HepG2 (cell line): ENCODE results near the gene DYNC2LI1. TPM values are rescaled to one million over a fixed set of nuclear protein-coding genes. Genes with fewer than 3 reads are reported as not detected.

Experiments
- BCL6 ChIP-seq: IDR thresholded peaks from 2 replicates; pipeline ENCODE4 v1.6.1; 2016; ENCODE audit warnings: missing genetic modification reagents, missing compliant biosample characterization
- BHLHE40 ChIP-seq: IDR thresholded peaks from 2 replicates; pipeline ENCODE4 v1.6.1; 2011; ENCODE audit warnings: low read length, improper control_type of control experiment
- BRD4 ChIP-seq: sonication (generic); formaldehyde crosslinking; IDR thresholded peaks from 2 replicates; pipeline ENCODE4 v1.4.0; 2020; ENCODE audit warnings: missing genetic modification reagents
- EP300 ChIP-seq, 3 experiments: sonication (generic) in 1 of 3; formaldehyde crosslinking in 1 of 3; IDR thresholded peaks; 2 replicates each; pipeline versions ENCODE4 v1.5.1 to v1.6.1; 2011 to 2020; ENCODE audit warnings: low read depth in 2 of 3, low read length in 2 of 3, borderline replicate concordance in 1 of 3, improper control_type of control experiment in 1 of 3, mild to moderate bottlenecking in 1 of 3, missing genetic modification reagents in 1 of 3, moderate library complexity in 1 of 3
- FOXP1 ChIP-seq, 2 experiments: fragments of 450-650 bp in 1 of 2; IDR thresholded peaks; 2 replicates each; pipeline ENCODE4 v1.6.1; 2017 to 2018; ENCODE audit warnings: antibody characterized with exemption in 1 of 2
- ISL2 ChIP-seq: sonication (generic); formaldehyde crosslinking; IDR thresholded peaks from 2 replicates; pipeline ENCODE4 v1.5.0; 2020; ENCODE audit warnings: missing genetic modification reagents
- MBNL3 ChIP-seq: fragments of 250-450 bp; sonication (Bioruptor Pico); conservative IDR thresholded peaks from 2 replicates; pipeline ENCODE4 v1.8.0; 2022; ENCODE audit warnings: mild to moderate bottlenecking, inconsistent platforms
- MIER3 ChIP-seq: IDR thresholded peaks from 2 replicates; pipeline ENCODE4 v1.6.1; 2016; ENCODE audit warnings: missing compliant biosample characterization, borderline replicate concordance
- NCOA2 ChIP-seq: sonication (generic); formaldehyde crosslinking; IDR thresholded peaks from 2 replicates; pipeline ENCODE4 v1.8.0; 2022; ENCODE audit warnings: inconsistent platforms
- NCOA5 ChIP-seq: sonication (generic); formaldehyde crosslinking; IDR thresholded peaks from 2 replicates; pipeline ENCODE4 v1.4.0; 2020; ENCODE audit warnings: missing genetic modification reagents
- NCOR1 ChIP-seq: fragments of 200-600 bp; sonication (generic); IDR thresholded peaks from 2 replicates; pipeline ENCODE4 v1.7.0; 2017; ENCODE audit warnings: antibody characterized with exemption, low read length, borderline replicate concordance
- NFIC ChIP-seq: IDR thresholded peaks from 2 replicates; pipeline ENCODE4 v1.6.1; 2012; ENCODE audit warnings: mild to moderate bottlenecking, low read length, inconsistent platforms
- NFKB2 ChIP-seq: sonication (generic); formaldehyde crosslinking; IDR thresholded peaks from 2 replicates; pipeline ENCODE4 v1.4.0; 2020; ENCODE audit warnings: missing genetic modification reagents, borderline replicate concordance
- PATZ1 ChIP-seq: sonication (generic); formaldehyde crosslinking; IDR thresholded peaks from 2 replicates; pipeline ENCODE4 v1.4.0; 2020; ENCODE audit warnings: missing genetic modification reagents
- SAP130 ChIP-seq: IDR thresholded peaks from 2 replicates; pipeline ENCODE4 v1.6.1; 2016; ENCODE audit warnings: low read depth
- SOX6 ChIP-seq, 2 experiments: fragments of 450-650 bp in 1 of 2; sonication (generic) in 1 of 2; formaldehyde crosslinking in 1 of 2; IDR thresholded peaks; 2 replicates each; pipeline versions ENCODE4 v1.4.0 to v1.6.1; 2017 to 2020; ENCODE audit warnings: antibody characterized with exemption in 1 of 2, mild to moderate bottlenecking in 1 of 2, missing genetic modification reagents in 1 of 2
- SRSF1 ChIP-seq: fragments of 200-400 bp; formaldehyde crosslinking; optimal IDR thresholded peaks from 2 replicates; pipeline ENCODE3; 2017; ENCODE audit warnings: mild to moderate bottlenecking, low read depth, low read length, moderate library complexity
- TBX2 ChIP-seq: sonication (generic); formaldehyde crosslinking; IDR thresholded peaks from 2 replicates; pipeline ENCODE4 v1.5.0; 2020; ENCODE audit warnings: missing genetic modification reagents, mild to moderate bottlenecking, borderline replicate concordance
- TBX3 ChIP-seq: fragments of 450-650 bp; IDR thresholded peaks from 2 replicates; pipeline ENCODE4 v1.6.1; 2017; ENCODE audit warnings: antibody characterized with exemption, mild to moderate bottlenecking, inconsistent platforms, borderline replicate concordance
- TRIM24 ChIP-seq: sonication (generic); formaldehyde crosslinking; IDR thresholded peaks from 2 replicates; pipeline ENCODE4 v1.8.0; 2022; ENCODE audit warnings: mild to moderate bottlenecking, missing genetic modification reagents
- XBP1 ChIP-seq: sonication (generic); formaldehyde crosslinking; IDR thresholded peaks from 2 replicates; pipeline ENCODE4 v1.5.0; 2020; ENCODE audit warnings: missing genetic modification reagents
- ZNF230 ChIP-seq: sonication (generic); formaldehyde crosslinking; IDR thresholded peaks from 2 replicates; pipeline ENCODE4 v1.4.0; 2020; ENCODE audit warnings: mild to moderate bottlenecking, missing genetic modification reagents
- ZNF274 ChIP-seq: sonication (generic); formaldehyde crosslinking; IDR thresholded peaks from 2 replicates; pipeline ENCODE4 v1.5.1; 2020; ENCODE audit warnings: mild to moderate bottlenecking, missing genetic modification reagents
- ZNF430 ChIP-seq: sonication (generic); formaldehyde crosslinking; IDR thresholded peaks from 2 replicates; pipeline ENCODE4 v1.9.0; 2021; ENCODE audit warnings: mild to moderate bottlenecking, missing genetic modification reagents
- ZNF501 ChIP-seq: sonication (generic); formaldehyde crosslinking; IDR thresholded peaks from 2 replicates; pipeline ENCODE4 v1.5.1; 2020; ENCODE audit warnings: mild to moderate bottlenecking, moderate library complexity, missing genetic modification reagents
- ZNF510 ChIP-seq: sonication (generic); formaldehyde crosslinking; IDR thresholded peaks from 2 replicates; pipeline ENCODE4 v1.4.0; 2020; ENCODE audit warnings: low read depth, mild to moderate bottlenecking, missing genetic modification reagents
- ZNF562 ChIP-seq: sonication (generic); formaldehyde crosslinking; IDR thresholded peaks from 2 replicates; pipeline ENCODE4 v1.8.0; 2022; ENCODE audit warnings: missing genetic modification reagents, borderline replicate concordance
- ZNF775 ChIP-seq: sonication (generic); formaldehyde crosslinking; IDR thresholded peaks from 2 replicates; pipeline ENCODE4 v1.4.0; 2020; ENCODE audit warnings: missing genetic modification reagents, mild to moderate bottlenecking, moderate library complexity, borderline replicate concordance
- ZNF878 ChIP-seq: sonication (generic); formaldehyde crosslinking; IDR thresholded peaks from 2 replicates; pipeline ENCODE4 v1.8.1; 2023; ENCODE audit warnings: mild to moderate bottlenecking, missing genetic modification reagents, moderate library complexity
- polyA plus RNA-seq, 8 experiments: library from polyadenylated mRNA; depleted of rRNA in 3 of 8; stranded (reverse) in 7 of 8; unstranded in 1 of 8; fragments of >200 nt; fragmentation: Illumina TruSeq in 4 of 8; extraction: Trizol in 4 of 8; gene quantifications; 2 replicates each; pipeline versions ENCODE4 v1.2.1 to v1.2.3, GENCODE V29; 2011 to 2016; ENCODE audit warnings: low read depth in 4 of 8, missing spikeins in 1 of 8, mixed read lengths in 1 of 8; ENCODE audit not compliant: insufficient read depth in 1 of 8
- total RNA-seq, 5 experiments: library from RNA; depleted of rRNA; stranded (reverse); fragments of >200 nt; fragmentation: Illumina TruSeq; extraction: Trizol; gene quantifications; 2 replicates each; pipeline ENCODE4 v1.2.3, GENCODE V29; 2016; ENCODE audit warnings: low read depth in 1 of 5

The DYNC2LI1 gene
- total and polyA plus RNA-seq, 2 of the 13 experiments (the other 11 are each of a cell fraction or from before 2014, with no cell fraction given) = 16.9 to 23.2 TPM

- TF ChIP-seq NCOA5 (CRISPR knock-in tag) = no peak
- peak; percentile 75; the same call in 1 of the 2 replicates for TF ChIP-seq TBX3
- TF ChIP-seq NCOR1 = peak; percentile 75; the same call in 1 of the 2 replicates
- peak; percentile 26; the same call in 1 of the 2 replicates for TF ChIP-seq MIER3 (CRISPR knock-in tag)
- peak in 1 of 2 experiments; percentile 85; a peak in 2 of 4 replicates for TF ChIP-seq EP300 (IDR thresholded peaks at IDR 0.05; ENCODE audit: low read depth in 2 of 2, low read length in 2 of 2)
- TF ChIP-seq EP300 (CRISPR knock-in tag; IDR thresholded peaks at IDR 0.05; ENCODE audit: borderline replicate concordance) = no peak; the same call in 1 of the 2 replicates
- TF ChIP-seq SRSF1 = no peak
- peak; percentile 84 for TF ChIP-seq ISL2 (CRISPR knock-in tag)
- TF ChIP-seq ZNF510 (CRISPR knock-in tag) = 0 out of 2 replicates have a peak, but pooled peaks have one; percentile 53
- peak; percentile 65 for TF ChIP-seq PATZ1 (CRISPR knock-in tag)
- TF ChIP-seq ZNF775 = peak; percentile 78; the same call in 1 of the 2 replicates
- peak; percentile 75; the same call in 1 of the 2 replicates for TF ChIP-seq TBX2
- no peak for TF ChIP-seq TRIM24 (CRISPR knock-in tag)
- peak; percentile 36; the same call in 1 of the 2 replicates for TF ChIP-seq BCL6
- no peak for TF ChIP-seq ZNF878 (CRISPR knock-in tag)
- 0 out of 2 replicates have a peak, but pooled peaks have one; percentile 33 for TF ChIP-seq ZNF230 (CRISPR knock-in tag)
- TF ChIP-seq NCOA2 (CRISPR knock-in tag) = peak; percentile 74
- TF ChIP-seq ZNF274 (CRISPR knock-in tag) = no peak
- TF ChIP-seq XBP1 (CRISPR knock-in tag) = no peak
- TF ChIP-seq NFKB2 = peak; percentile 63; the same call in 1 of the 2 replicates
- 0 out of 2 replicates have a peak, but pooled peaks have one; percentile 15 for TF ChIP-seq BRD4 (CRISPR knock-in tag)
- no peak for TF ChIP-seq MBNL3 (CRISPR knock-in tag)
- peak; percentile 26; the same call in 1 of the 2 replicates for TF ChIP-seq ZNF430 (CRISPR knock-in tag)
- peak; percentile 95 for TF ChIP-seq FOXP1 (IDR thresholded peaks at IDR 0.05)
- TF ChIP-seq FOXP1 (CRISPR knock-in tag; IDR thresholded peaks at IDR 0.05) = peak; percentile 88
- 0 out of 2 replicates have a peak, but pooled peaks have one; percentile 65 for TF ChIP-seq NFIC
- TF ChIP-seq ZNF501 (CRISPR knock-in tag) = peak; percentile 67; the same call in 1 of the 2 replicates
- no peak for TF ChIP-seq BHLHE40
- TF ChIP-seq ZNF562 = no peak
- TF ChIP-seq SOX6 (IDR thresholded peaks at IDR 0.05) = no peak
- TF ChIP-seq SOX6 (CRISPR knock-in tag; IDR thresholded peaks at IDR 0.05) = peak; percentile 86
- no peak; the same call in 1 of the 2 replicates for TF ChIP-seq SAP130 (CRISPR knock-in tag)
Measured at GRCh38 chr2:43841949-43842865, 68.4 kb downstream of the DYNC2LI1 start (continued).
